DOHH2 (cell line): ENCODE data around the gene RBM18.

Source experiments
- H3F3A ChIP-seq: fragments of 200-600 bp; sonication (generic), shearing (Covaris generic); 2 replicates; pipeline ENCODE4 v1.6.0; 2016; ENCODE audit warnings: antibody characterized with exemption, mild to moderate bottlenecking; ENCODE audit not compliant: control insufficient read depth, insufficient read depth
- H3K27ac ChIP-seq: fragments of 200-600 bp; sonication (generic); 2 replicates; pipeline ENCODE4 v1.5.1; 2014; ENCODE audit warnings: low read depth, mild to moderate bottlenecking, low read length, moderate library complexity
- H3K27me3 ChIP-seq: fragments of 200-600 bp; sonication (generic); 2 replicates; pipeline ENCODE4 v1.6.1; 2014; ENCODE audit warnings: mild to moderate bottlenecking, low read length, mixed read lengths; ENCODE audit not compliant: control insufficient read depth
- H3K36me3 ChIP-seq: fragments of 200-600 bp; sonication (generic); 2 replicates; pipeline ENCODE4 v1.6.1; 2014; ENCODE audit warnings: mild to moderate bottlenecking, low read length, moderate library complexity, mixed read lengths; ENCODE audit not compliant: control insufficient read depth
- H3K4me1 ChIP-seq: fragments of 200-600 bp; sonication (generic); 2 replicates; pipeline ENCODE4 v1.6.1; 2014; ENCODE audit warnings: mild to moderate bottlenecking, low read length, mixed read lengths; ENCODE audit not compliant: control insufficient read depth
- H3K4me2 ChIP-seq: fragments of 200-600 bp; sonication (generic); 2 replicates; pipeline ENCODE4 v1.6.0; 2014; ENCODE audit warnings: mild to moderate bottlenecking, low read length, moderate library complexity
- H3K4me3 ChIP-seq: fragments of 200-600 bp; sonication (generic); 2 replicates; pipeline ENCODE4 v1.5.1; 2014; ENCODE audit warnings: mild to moderate bottlenecking, low read length, mixed read lengths
- H3K79me2 ChIP-seq: fragments of 200-600 bp; sonication (generic); 2 replicates; pipeline ENCODE4 v1.6.1; 2014; ENCODE audit warnings: mild to moderate bottlenecking, low read length, mixed read lengths; ENCODE audit not compliant: control insufficient read depth
- H3K9me2 ChIP-seq: fragments of 200-600 bp; sonication (generic); replicated peaks from 2 replicates; pipeline ENCODE4 v1.6.1; 2014; ENCODE audit warnings: mild to moderate bottlenecking, low read length, mixed read lengths; ENCODE audit not compliant: control insufficient read depth
- H3K9me3 ChIP-seq: fragments of 200-600 bp; sonication (generic); 2 replicates; pipeline ENCODE4 v1.6.1; 2014; ENCODE audit warnings: antibody characterized with exemption, low read length, mixed read lengths; ENCODE audit not compliant: control insufficient read depth, insufficient read depth
- H4K20me1 ChIP-seq: fragments of 200-600 bp; sonication (generic); 2 replicates; pipeline ENCODE4 v1.6.0; 2014; ENCODE audit warnings: low read depth, mild to moderate bottlenecking, antibody characterized with exemption, low read length, moderate library complexity; ENCODE audit not compliant: control insufficient read depth, insufficient read depth
- EZH2phosphoT487 ChIP-seq: fragments of 200-600 bp; sonication (generic); IDR thresholded peaks from 2 replicates; pipeline ENCODE4 v1.6.1; 2017; ENCODE audit warnings: borderline replicate concordance, mild to moderate bottlenecking, antibody characterized with exemption, low read length, moderate library complexity, mixed read lengths
- TF ChIP-seq, protein P1 (sequence below): fragments of 200-600 bp; sonication (generic); IDR thresholded peaks from one replicate; pipeline ENCODE4 v1.5.1; 2014; ENCODE audit warnings: antibody characterized with exemption, mild to moderate bottlenecking, low read depth, low read length; ENCODE audit not compliant: poor library complexity, severe bottlenecking

The RBM18 gene

DNA sequence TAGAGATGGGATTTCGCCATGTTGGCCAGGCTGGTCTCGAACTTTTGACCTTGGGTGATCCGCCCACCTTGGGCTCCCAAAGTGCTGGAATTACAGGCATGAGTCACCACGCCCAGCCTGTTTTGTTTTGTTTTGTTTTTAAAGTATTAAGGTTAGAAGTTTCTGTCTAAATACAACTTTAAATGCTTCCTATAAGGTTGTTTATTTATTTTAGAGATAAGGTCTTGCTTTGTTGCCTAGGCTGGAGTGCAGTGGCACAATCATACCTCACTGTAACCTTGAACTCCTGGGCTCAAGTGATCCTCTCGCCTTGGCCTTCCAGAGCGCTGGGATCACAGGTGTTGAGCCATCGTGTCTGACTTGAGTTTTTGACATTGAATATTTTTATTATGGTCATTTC, 11.5 kb upstream of the RBM18 start:
- Histone ChIP-seq H4K20me1 (peaks cover 2% of the 10 kb centered on the region; the same call in 1 of the 2 replicates), H3K4me3 (no peak overlapping the region), H3K27me3 (no peaks in the 10 kb centered on the region), H3K79me2 (peaks cover 99% of the 10 kb centered on the region), H3K9me2 (no peaks in the 10 kb centered on the region), H3K4me1 (no peaks in the 10 kb centered on the region; the same call in 1 of the 2 replicates), H3K9me3 (peaks cover 19% of the 10 kb centered on the region), H3K27ac (no peak overlapping the region), H3F3A (peaks cover 3% of the 10 kb centered on the region; the same call in 1 of the 2 replicates), H3K36me3 (peaks cover 93% of the 10 kb centered on the region), H3K4me2 (no peak overlapping the region)
- no peak for TF ChIP-seq EZH2phosphoT487
- TF ChIP-seq, protein P1, sequence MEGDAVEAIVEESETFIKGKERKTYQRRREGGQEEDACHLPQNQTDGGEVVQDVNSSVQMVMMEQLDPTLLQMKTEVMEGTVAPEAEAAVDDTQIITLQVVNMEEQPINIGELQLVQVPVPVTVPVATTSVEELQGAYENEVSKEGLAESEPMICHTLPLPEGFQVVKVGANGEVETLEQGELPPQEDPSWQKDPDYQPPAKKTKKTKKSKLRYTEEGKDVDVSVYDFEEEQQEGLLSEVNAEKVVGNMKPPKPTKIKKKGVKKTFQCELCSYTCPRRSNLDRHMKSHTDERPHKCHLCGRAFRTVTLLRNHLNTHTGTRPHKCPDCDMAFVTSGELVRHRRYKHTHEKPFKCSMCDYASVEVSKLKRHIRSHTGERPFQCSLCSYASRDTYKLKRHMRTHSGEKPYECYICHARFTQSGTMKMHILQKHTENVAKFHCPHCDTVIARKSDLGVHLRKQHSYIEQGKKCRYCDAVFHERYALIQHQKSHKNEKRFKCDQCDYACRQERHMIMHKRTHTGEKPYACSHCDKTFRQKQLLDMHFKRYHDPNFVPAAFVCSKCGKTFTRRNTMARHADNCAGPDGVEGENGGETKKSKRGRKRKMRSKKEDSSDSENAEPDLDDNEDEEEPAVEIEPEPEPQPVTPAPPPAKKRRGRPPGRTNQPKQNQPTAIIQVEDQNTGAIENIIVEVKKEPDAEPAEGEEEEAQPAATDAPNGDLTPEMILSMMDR, result no peak

DNA sequence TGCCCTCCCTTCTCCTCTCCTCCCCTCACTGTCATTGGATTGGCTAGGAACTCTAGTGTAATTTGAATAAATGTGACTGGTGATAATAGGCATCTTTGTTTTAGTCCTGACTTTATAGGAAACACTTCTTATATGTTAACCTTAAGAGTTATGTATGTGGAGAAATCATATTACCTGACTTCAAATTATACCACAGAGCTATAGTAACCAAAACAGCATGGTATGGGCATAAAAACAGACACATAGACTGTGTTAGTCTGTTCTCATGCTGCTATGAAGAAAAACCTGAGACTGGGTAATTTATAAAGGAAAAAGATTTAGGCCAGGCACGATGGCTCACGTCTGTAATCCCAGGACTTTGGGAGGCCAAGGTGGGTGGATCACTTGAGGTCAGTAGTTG, 9.4 kb upstream of the RBM18 start:
- peaks cover 3% of the 10 kb centered on the region; the same call in 1 of the 2 replicates for H3F3A ChIP-seq
- no peaks in the 10 kb centered on the region for H3K9me2 ChIP-seq
- H3K4me1 ChIP-seq, result no peaks in the 10 kb centered on the region; the same call in none of the 2 replicates
- no peaks in the 10 kb centered on the region for H3K27me3 ChIP-seq
- H3K27ac ChIP-seq, result no peak overlapping the region
- H3K4me3 ChIP-seq, result no peak overlapping the region
- H3K9me3 ChIP-seq, result peaks cover 19% of the 10 kb centered on the region
- H3K36me3 ChIP-seq, result peaks cover 88% of the 10 kb centered on the region
- no peak for TF ChIP-seq EZH2phosphoT487
- TF ChIP-seq, protein P1, result no peak
- H3K79me2 ChIP-seq, result peaks cover 99% of the 10 kb centered on the region
- H3K4me2 ChIP-seq, result no peak overlapping the region
- H4K20me1 ChIP-seq, result no peaks in the 10 kb centered on the region

DNA sequence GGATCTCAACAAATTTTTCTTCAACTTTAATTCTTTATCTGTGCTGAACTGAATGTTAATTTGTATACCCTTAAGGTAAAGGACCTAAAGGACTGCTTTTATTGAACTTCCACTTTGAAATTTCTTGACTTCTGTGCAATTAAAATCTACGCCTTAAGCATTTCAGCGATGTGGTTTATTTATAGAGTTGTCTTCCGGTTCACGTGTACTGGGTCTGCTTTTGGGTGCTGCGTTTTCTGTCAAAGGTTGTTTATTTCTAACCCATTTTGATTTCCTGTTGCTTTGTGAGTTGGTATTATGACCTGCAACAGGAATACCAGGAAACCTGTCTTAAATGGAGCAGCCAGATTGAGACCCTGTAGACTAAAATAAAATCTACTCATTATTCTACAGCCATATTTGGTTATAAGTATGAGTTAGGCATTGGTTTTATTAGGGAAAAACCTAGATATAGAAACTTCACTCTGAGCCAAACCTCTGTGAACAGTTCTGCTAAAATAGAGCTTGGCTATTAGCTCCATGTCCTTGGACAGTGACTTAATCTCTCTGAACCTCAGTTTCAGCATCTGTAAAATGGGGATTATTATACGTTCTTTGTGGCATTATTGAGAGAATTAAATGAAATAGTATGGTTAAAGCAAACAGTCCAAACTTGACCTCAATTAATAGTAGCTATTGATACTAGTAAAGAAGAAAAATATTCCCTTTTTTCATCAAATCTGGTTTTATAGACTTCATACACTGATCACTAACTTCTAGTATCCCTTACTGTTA, 3.6 kb upstream of the RBM18 start:
- Histone ChIP-seq H3K4me3 (peak overlapping the region; percentile 71), H3K4me1 (peaks cover 38% of the 10 kb centered on the region), H3F3A (peaks cover 16% of the 10 kb centered on the region), H4K20me1 (no peaks in the 10 kb centered on the region), H3K79me2 (peaks cover 99% of the 10 kb centered on the region), H3K27ac (peak overlapping the region; percentile 94), H3K36me3 (peaks cover 60% of the 10 kb centered on the region), H3K9me3 (peaks cover 5% of the 10 kb centered on the region; the same call in 1 of the 2 replicates), H3K9me2 (no peaks in the 10 kb centered on the region), H3K4me2 (peak overlapping the region; percentile 89), H3K27me3 (no peaks in the 10 kb centered on the region)
- TF ChIP-seq, protein P1, result no peak
- no peak for TF ChIP-seq EZH2phosphoT487
